AG09309 (cell line): ENCODE results near the gene AMY1A.
"Not testable (repeated sequence)": the region's sequence is repeated elsewhere in the genome, so short reads cannot be mapped to it uniquely, and the experiment has no call there.

Source experiments
- DNase-seq: peaks from one replicate; pipeline ENCODE4 v3.0.0-alpha.2; 2010; ENCODE audit warnings: low read depth
- H3K4me3 ChIP-seq: 2 replicates; pipeline ENCODE4 v1.5.1; 2011; ENCODE audit warnings: mild to moderate bottlenecking, low read depth, low read length, moderate library complexity; ENCODE audit not compliant: control insufficient read depth
- CTCF ChIP-seq: IDR thresholded peaks from 2 replicates; pipeline ENCODE4 v1.5.1; 2011; ENCODE audit warnings: mild to moderate bottlenecking, low read depth, low read length, inconsistent platforms; ENCODE audit not compliant: insufficient read depth, control insufficient read depth; ENCODE audit errors: missing control alignments

AMY1A gene

GRCh38 chr1:103655460-103655859, at the start of gene AMY1A:
TSS of gene AMY1A (plus strand) at chr1:103655760. CDS start at chr1:103656331, 571 bp downstream.
- DNase-seq, H3K4me3 ChIP-seq: not testable (repeated sequence)

- no peak overlapping the region for H3K4me3 ChIP-seq
- no peak for TF ChIP-seq CTCF
- DNase-seq = no peak
These were observed 39.2 kb upstream of the AMY1A start for GRCh38 chr1:103616362-103616761.

GRCh38 chr1:103616994-103617477, 38.5 kb upstream of the AMY1A start, which contains the start of gene AMY2A:
TSS of gene AMY2A (plus strand) at chr1:103617427. CDS start at chr1:103617441, 14 bp downstream.
- not testable (repeated sequence) for H3K4me3 ChIP-seq, DNase-seq

GRCh38 chr1:103627436-103627835, 28.1 kb upstream of the AMY1A start:
- not testable (repeated sequence) for DNase-seq, H3K4me3 ChIP-seq

GRCh38 chr1:103641194-103641593, 14.4 kb upstream of the AMY1A start:
- DNase-seq, H3K4me3 ChIP-seq: not testable (repeated sequence)

- not testable (repeated sequence) for H3K4me3 ChIP-seq, DNase-seq
These were observed 11.7 kb upstream of the AMY1A start for GRCh38 chr1:103643908-103644307.

- H3K4me3 ChIP-seq, DNase-seq: not testable (repeated sequence)
These were observed 5.3 kb upstream of the AMY1A start for GRCh38 chr1:103650305-103650704.

GRCh38 chr1:103650889-103651288, 4.7 kb upstream of the AMY1A start:
- DNase-seq, H3K4me3 ChIP-seq: not testable (repeated sequence)

- H3K4me3 ChIP-seq, DNase-seq: not testable (repeated sequence)
These were observed 1.4 kb upstream of the AMY1A start for GRCh38 chr1:103654133-103654532.

- not testable (repeated sequence) for H3K4me3 ChIP-seq, DNase-seq
These were observed 20.8 kb downstream of the AMY1A start for GRCh38 chr1:103676335-103676734.

- not testable (repeated sequence) for DNase-seq, H3K4me3 ChIP-seq
These were observed 40.5 kb downstream of the AMY1A start, which contains the start of gene AMY1B for GRCh38 chr1:103696110-103696509. TSS of gene AMY1B (minus strand) at chr1:103696210. CDS start at chr1:103695639, 571 bp downstream.

- H3K4me3 ChIP-seq, DNase-seq: not testable (repeated sequence)
These were observed 41.9 kb downstream of the AMY1A start for GRCh38 chr1:103697430-103697829.

GRCh38 chr1:103700669-103701068, 45.1 kb downstream of the AMY1A start:
- DNase-seq, H3K4me3 ChIP-seq: not testable (repeated sequence)

- H3K4me3 ChIP-seq, DNase-seq: not testable (repeated sequence)
These were observed 45.7 kb downstream of the AMY1A start for GRCh38 chr1:103701256-103701655.

- DNase-seq, H3K4me3 ChIP-seq: not testable (repeated sequence)
These were observed 52.1 kb downstream of the AMY1A start for GRCh38 chr1:103707670-103708069.

GRCh38 chr1:103710381-103710780, 54.8 kb downstream of the AMY1A start:
- not testable (repeated sequence) for H3K4me3 ChIP-seq, DNase-seq
